ENCODE measurements around the gene ST8SIA2. TPM values are rescaled to one million over a fixed set of nuclear protein-coding genes. Genes with fewer than 3 reads are reported as not detected.

ST8SIA2 gene
- total RNA-seq, 1 experiment from 2014 or later, result 2.9 TPM

- POLR2A ChIA-PET, result no interaction called here
These were observed 111.9 kb downstream of the ST8SIA2 start for GRCh38 chr15:92505611-92506010.

GRCh38 chr15:92506506-92506905 lies 112.8 kb downstream of the ST8SIA2 start:
- POLR2A ChIA-PET, result no interaction called here
- ATAC-seq (no peak), DNase-seq (ENCODE audit: low spot score) (no peak)
- CTCF ChIA-PET, result no interaction called here
- peaks cover 30% of the 10 kb centered on the region for H3K4me1 Mint-ChIP-seq
- no peak overlapping the region for H3K4me3 Mint-ChIP-seq
- TF ChIP-seq FOXK1 (CRISPR knock-in tag; IDR thresholded peaks at IDR 0.05), result no peak
- TF ChIP-seq SOX15 (CRISPR knock-in tag; IDR thresholded peaks at IDR 0.05), result no peak
- TF ChIP-seq SMAD4 (CRISPR knock-in tag; IDR thresholded peaks at IDR 0.05), result no peak
- TF ChIP-seq AFF4 (CRISPR knock-in tag; IDR thresholded peaks at IDR 0.05; ENCODE audit: borderline replicate concordance), result no peak
- TF ChIP-seq JUN (CRISPR knock-in tag; IDR thresholded peaks at IDR 0.05), result no peak
- no peak for TF ChIP-seq PRDM15 (CRISPR knock-in tag; IDR thresholded peaks at IDR 0.05)
- TF ChIP-seq, protein P1, sequence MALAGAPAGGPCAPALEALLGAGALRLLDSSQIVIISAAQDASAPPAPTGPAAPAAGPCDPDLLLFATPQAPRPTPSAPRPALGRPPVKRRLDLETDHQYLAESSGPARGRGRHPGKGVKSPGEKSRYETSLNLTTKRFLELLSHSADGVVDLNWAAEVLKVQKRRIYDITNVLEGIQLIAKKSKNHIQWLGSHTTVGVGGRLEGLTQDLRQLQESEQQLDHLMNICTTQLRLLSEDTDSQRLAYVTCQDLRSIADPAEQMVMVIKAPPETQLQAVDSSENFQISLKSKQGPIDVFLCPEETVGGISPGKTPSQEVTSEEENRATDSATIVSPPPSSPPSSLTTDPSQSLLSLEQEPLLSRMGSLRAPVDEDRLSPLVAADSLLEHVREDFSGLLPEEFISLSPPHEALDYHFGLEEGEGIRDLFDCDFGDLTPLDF (CRISPR knock-in tag; IDR thresholded peaks at IDR 0.05), result no peak
- no peak for TF ChIP-seq JAZF1 (CRISPR knock-in tag; IDR thresholded peaks at IDR 0.05)
- TF ChIP-seq NFATC4 (CRISPR knock-in tag; IDR thresholded peaks at IDR 0.05), result no peak
- TF ChIP-seq HMGA2 (CRISPR knock-in tag; IDR thresholded peaks at IDR 0.05), result no peak
- no peak for TF ChIP-seq FOXJ3 (CRISPR knock-in tag; IDR thresholded peaks at IDR 0.05; ENCODE audit: borderline replicate concordance)
- TF ChIP-seq IRF2 (CRISPR knock-in tag; IDR thresholded peaks at IDR 0.05; ENCODE audit: borderline replicate concordance, low read depth), result no peak
- no peak for TF ChIP-seq CTCF (IDR thresholded peaks at IDR 0.05)
- TF ChIP-seq RELA (CRISPR knock-in tag; IDR thresholded peaks at IDR 0.05; ENCODE audit: borderline replicate concordance), result no peak
- TF ChIP-seq SP1 (CRISPR knock-in tag; conservative IDR thresholded peaks at IDR 0.05), result no peak
- TF ChIP-seq NFE2L1 (CRISPR knock-in tag; IDR thresholded peaks at IDR 0.05), result no peak
- TF ChIP-seq PREB (CRISPR knock-in tag; IDR thresholded peaks at IDR 0.05; ENCODE audit: borderline replicate concordance), result no peak
- no peak for TF ChIP-seq MXD4 (CRISPR knock-in tag; IDR thresholded peaks at IDR 0.05; ENCODE audit: borderline replicate concordance)
- H3K27ac Mint-ChIP-seq, result no peak overlapping the region
- peaks cover 43% of the 10 kb centered on the region for H3K36me3 Mint-ChIP-seq
- H3K9me3 Mint-ChIP-seq, result peaks cover 50% of the 10 kb centered on the region
- H3K27me3 Mint-ChIP-seq (ENCODE audit: low read depth), result peaks cover 20% of the 10 kb centered on the region

More at GRCh38 chr15:92505611-92506010, 111.9 kb downstream of the ST8SIA2 start:
- Mint-ChIP-seq H3K27me3 (ENCODE audit: low read depth) (peaks cover 20% of the 10 kb centered on the region), H3K36me3 (peaks cover 34% of the 10 kb centered on the region), H3K4me3 (no peak overlapping the region), H3K4me1 (peaks cover 28% of the 10 kb centered on the region), H3K9me3 (peaks cover 42% of the 10 kb centered on the region), H3K27ac (no peak overlapping the region)
- CTCF ChIA-PET, result no interaction called here
- DNase-seq (ENCODE audit: low spot score) (no peak), ATAC-seq (no peak)
- no peak for TF ChIP-seq FOXK1 (CRISPR knock-in tag; IDR thresholded peaks at IDR 0.05)
- TF ChIP-seq FOXJ3 (CRISPR knock-in tag; IDR thresholded peaks at IDR 0.05; ENCODE audit: borderline replicate concordance), result no peak
- TF ChIP-seq, protein P2, sequence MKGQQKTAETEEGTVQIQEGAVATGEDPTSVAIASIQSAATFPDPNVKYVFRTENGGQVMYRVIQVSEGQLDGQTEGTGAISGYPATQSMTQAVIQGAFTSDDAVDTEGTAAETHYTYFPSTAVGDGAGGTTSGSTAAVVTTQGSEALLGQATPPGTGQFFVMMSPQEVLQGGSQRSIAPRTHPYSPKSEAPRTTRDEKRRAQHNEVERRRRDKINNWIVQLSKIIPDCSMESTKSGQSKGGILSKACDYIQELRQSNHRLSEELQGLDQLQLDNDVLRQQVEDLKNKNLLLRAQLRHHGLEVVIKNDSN (CRISPR knock-in tag; IDR thresholded peaks at IDR 0.05), result no peak
- TF ChIP-seq, protein P1 (CRISPR knock-in tag; IDR thresholded peaks at IDR 0.05), result no peak

Measured in WTC11 (cell line).